Renal cortical epithelial cell (primary cell): ENCODE data around the gene KAT2A. TPM values are rescaled to one million over a fixed set of nuclear protein-coding genes. Genes with fewer than 3 reads are reported as not detected.
"Not testable (repeated sequence)": the region's sequence is repeated elsewhere in the genome, so short reads cannot be mapped to it uniquely, and the experiment has no call there.

Experiments used
- DNase-seq: peaks from one replicate; pipeline ENCODE4 v3.0.0-alpha.2; 2011; ENCODE audit warnings: low read depth
- total RNA-seq: library from RNA; depleted of rRNA; stranded (reverse); fragments of >200 nt; gene quantifications from 2 replicates; pipeline ENCODE4 v1.2.3, GENCODE V29; 2014

Gene KAT2A
- 3.5 and 15.4 TPM in 2 replicates for total RNA-seq

GRCh38 chr17:42120770-42121769 lies at the start of gene KAT2A:
Gene KAT2A (minus strand): TSS chr17:42121367. CDS start chr17:42121304, 63 bp downstream.
- DNase-seq = peak; percentile 53

- DNase-seq = no peak
Observed at GRCh38 chr17:42169351-42169750, 48.2 kb upstream of the KAT2A start.

- no peak for DNase-seq
Observed at GRCh38 chr17:42167807-42168206, 46.6 kb upstream of the KAT2A start.

- DNase-seq = no peak
Observed at GRCh38 chr17:42166196-42166763, 45.1 kb upstream of the KAT2A start.

- no peak for DNase-seq
Observed at GRCh38 chr17:42165751-42166150, 44.6 kb upstream of the KAT2A start.

- no peak for DNase-seq
Observed at GRCh38 chr17:42163696-42164407, 42.7 kb upstream of the KAT2A start.

GRCh38 chr17:42163113-42163512 lies 41.9 kb upstream of the KAT2A start:
- DNase-seq = no peak

- DNase-seq = no peak
Observed at GRCh38 chr17:42160531-42160910, 39.4 kb upstream of the KAT2A start.

GRCh38 chr17:42159796-42160530 lies 38.8 kb upstream of the KAT2A start:
- no peak for DNase-seq

- DNase-seq = no peak
Observed at GRCh38 chr17:42155614-42156045, 34.5 kb upstream of the KAT2A start.

GRCh38 chr17:42153919-42154742 lies 33.0 kb upstream of the KAT2A start:
- no peak for DNase-seq

- DNase-seq = no peak
Observed at GRCh38 chr17:42146911-42147607, 25.9 kb upstream of the KAT2A start.

- DNase-seq = peak; percentile 46
Observed at GRCh38 chr17:42143138-42143537, 22.0 kb upstream of the KAT2A start.

- peak; percentile 11 for DNase-seq
Observed at GRCh38 chr17:42142371-42142896, 21.3 kb upstream of the KAT2A start.

GRCh38 chr17:42141382-42141781 lies 20.2 kb upstream of the KAT2A start:
- no peak for DNase-seq

GRCh38 chr17:42140690-42141089 lies 19.5 kb upstream of the KAT2A start:
- not testable (repeated sequence) for DNase-seq

- DNase-seq = no peak
Observed at GRCh38 chr17:42138749-42139492, 17.8 kb upstream of the KAT2A start.

GRCh38 chr17:42136654-42137051 lies 15.5 kb upstream of the KAT2A start:
- no peak for DNase-seq
